G401.6 (cell line): Measurements from ENCODE around the gene HERC6.
"Not testable (repeated sequence)": the region's sequence is repeated elsewhere in the genome, so short reads cannot be mapped to it uniquely, and the experiment has no call there.

ENCODE experiments used
- FAIRE-seq: peaks from 2 replicates; lab custom pipeline; 2012; peaks lifted over from hg19 to GRCh38; lab: Jason Lieb, UNC

The HERC6 gene

GRCh38 chr4:88378691-88379559 is at the start of gene HERC6:
Gene HERC6, plus strand, starts transcription at chr4:88378852. Its CDS starts 70 bp downstream, at chr4:88378922.
- no peak for FAIRE-seq

GRCh38 chr4:88333741-88334405 is 44.8 kb upstream of the HERC6 start:
- no peak for FAIRE-seq

GRCh38 chr4:88335092-88335665 is 43.5 kb upstream of the HERC6 start:
- FAIRE-seq, result no peak

GRCh38 chr4:88341227-88342192 is 37.1 kb upstream of the HERC6 start:
- FAIRE-seq, result no peak

- FAIRE-seq, result not testable (repeated sequence)
Observed at GRCh38 chr4:88346902-88347301, 31.8 kb upstream of the HERC6 start.

GRCh38 chr4:88348761-88349160 is 29.9 kb upstream of the HERC6 start:
- FAIRE-seq, result not testable (repeated sequence)

- no peak for FAIRE-seq
Observed at GRCh38 chr4:88350786-88351185, 27.9 kb upstream of the HERC6 start.

GRCh38 chr4:88352062-88352740 is 26.5 kb upstream of the HERC6 start:
- no peak for FAIRE-seq

GRCh38 chr4:88353324-88353723 is 25.3 kb upstream of the HERC6 start:
- no peak for FAIRE-seq

- FAIRE-seq, result no peak
Observed at GRCh38 chr4:88356771-88357170, 21.9 kb upstream of the HERC6 start.

- no peak for FAIRE-seq
Observed at GRCh38 chr4:88357262-88357661, 21.4 kb upstream of the HERC6 start.

- FAIRE-seq, result no peak
Observed at GRCh38 chr4:88359558-88359957, 19.1 kb upstream of the HERC6 start.

GRCh38 chr4:88360256-88360655 is 18.4 kb upstream of the HERC6 start:
- FAIRE-seq, result no peak

GRCh38 chr4:88360791-88361190 is 17.9 kb upstream of the HERC6 start:
- FAIRE-seq, result no peak

- not testable (repeated sequence) for FAIRE-seq
Observed at GRCh38 chr4:88361217-88361773, 17.4 kb upstream of the HERC6 start.

- FAIRE-seq, result no peak
Observed at GRCh38 chr4:88366460-88366859, 12.2 kb upstream of the HERC6 start.

- no peak for FAIRE-seq
Observed at GRCh38 chr4:88367826-88368225, 10.8 kb upstream of the HERC6 start.

- FAIRE-seq, result peak; percentile 48
Observed at GRCh38 chr4:88369180-88369812, 9.4 kb upstream of the HERC6 start.

GRCh38 chr4:88381123-88381522 is 2.5 kb downstream of the HERC6 start:
- FAIRE-seq, result no peak

GRCh38 chr4:88382621-88383020 is 4.0 kb downstream of the HERC6 start:
- FAIRE-seq, result no peak

- no peak for FAIRE-seq
Observed at GRCh38 chr4:88390128-88390527, 11.5 kb downstream of the HERC6 start.
